Natural killer cell (primary cell): ENCODE results near the gene DARS1. TPM values are rescaled to one million over a fixed set of nuclear protein-coding genes. Genes with fewer than 3 reads are reported as not detected.
A peak's percentile ranks its signal among the peaks of the same experiment; 100 is the strongest.

ENCODE experiments used
- ATAC-seq, 3 donors: fragments of 150-1000 bp in 2 of 3; fragments of 200-7000 bp in 1 of 3; cut with Tn5 transposase; 1 replicate in 1 of 3; 2 replicates in 2 of 3; pipeline ENCODE4 v1.10.0; 2021; ENCODE audit warnings: mild to moderate bottlenecking in 2 of 3, moderate library complexity in 2 of 3
- DNase-seq, 2 donors: peaks; one replicate each; pipeline versions ENCODE4 v3.0.0 to v3.0.0-alpha.2; 2013 to 2021; ENCODE audit warnings: mixed read lengths in 1 of 2
- H3K27ac ChIP-seq: one replicate; pipeline ENCODE4 v1.5.1; 2013; ENCODE audit warnings: mild to moderate bottlenecking, low read length
- H3K27me3 ChIP-seq: one replicate; pipeline ENCODE4 v1.6.1; 2013; ENCODE audit warnings: low read length; ENCODE audit not compliant: control insufficient read depth, insufficient read depth
- H3K36me3 ChIP-seq: one replicate; pipeline ENCODE4 v1.6.1; 2013; ENCODE audit warnings: low read length; ENCODE audit not compliant: control insufficient read depth, insufficient read depth
- H3K4me1 ChIP-seq: one replicate; pipeline ENCODE4 v1.6.1; 2013; ENCODE audit warnings: low read length; ENCODE audit not compliant: control insufficient read depth, insufficient read depth
- H3K4me3 ChIP-seq: one replicate; pipeline ENCODE4 v1.5.1; 2013; ENCODE audit warnings: low read length
- H3K9me3 ChIP-seq: one replicate; pipeline ENCODE4 v1.6.1; 2013; ENCODE audit warnings: low read length; ENCODE audit not compliant: control insufficient read depth, insufficient read depth
- H3K27ac Mint-ChIP-seq, 2 donors: one replicate each; pipeline ENCODE4 v1.8.0; 2022; ENCODE audit warnings: mild to moderate bottlenecking in 2 of 2, mixed read lengths in 2 of 2, moderate library complexity in 1 of 2
- H3K27me3 Mint-ChIP-seq, 2 donors: one replicate each; pipeline ENCODE4 v1.8.0; 2022; ENCODE audit warnings: low read depth in 2 of 2, mixed read lengths in 2 of 2
- H3K36me3 Mint-ChIP-seq: one replicate; pipeline ENCODE4 v1.8.0; 2022; ENCODE audit warnings: mixed read lengths
- H3K4me1 Mint-ChIP-seq, 2 donors: one replicate each; pipeline ENCODE4 v1.8.0; 2022; ENCODE audit warnings: mixed read lengths in 2 of 2
- H3K4me3 Mint-ChIP-seq: one replicate; pipeline ENCODE4 v1.8.0; 2022; ENCODE audit warnings: mild to moderate bottlenecking, moderate library complexity, mixed read lengths
- H3K9me3 Mint-ChIP-seq, 2 donors: one replicate each; pipeline ENCODE4 v1.8.0; 2022; ENCODE audit warnings: mixed read lengths in 2 of 2
- CTCF ChIP-seq: fragments of 200-600 bp; IDR thresholded peaks from one replicate; pipeline ENCODE4 v1.8.0; 2022; ENCODE audit warnings: antibody characterized with exemption
- WGBS: methylation state at CpG from one replicate; pipeline ENCODE4 v1.1.7; 2013; ENCODE audit warnings: missing lambda C conversion rate; ENCODE audit not compliant: insufficient coverage; 5-methylcytosine and 5-hydroxymethylcytosine counted together
- intact Hi-C: fragments of 100-400 bp; cut with micrococcal nuclease; formaldehyde crosslinking; loops from one replicate; pipeline ENCODE4 v1.14.2; 2022
- total RNA-seq, 4 donors: library from RNA; stranded (reverse); fragments of 120-200 nt in 1 of 4; gene quantifications; one replicate each; pipeline versions ENCODE4 v1.2.3 to v1.2.4, GENCODE V29; 2013 to 2022

The DARS1 gene
- total RNA-seq, 3 donors from 2014 or later (not counting 1 experiment from before 2014, with no cell fraction given), result 28.4 to 31.3 (median 30.3) TPM

- Histone ChIP-seq H3K27me3 (no peaks in the 10 kb centered on the region), H3K4me3 (no peak overlapping the region), H3K9me3 (no peaks in the 10 kb centered on the region), H3K36me3 (no peaks in the 10 kb centered on the region), H3K27ac (no peak overlapping the region), H3K4me1 (peaks cover 18% of the 10 kb centered on the region)
- no peak overlapping the region for H3K27ac Mint-ChIP-seq
- H3K4me3 Mint-ChIP-seq, result no peak overlapping the region
- H3K36me3 Mint-ChIP-seq, result no peaks in the 10 kb centered on the region
- ATAC-seq (no peak), DNase-seq (peak in 1 of 2 donors; percentile 8)
- WGBS, result 72% methylated on average over 2 of the region's 3 CpGs
- intact Hi-C loops, result no loop called here
- no peaks in the 10 kb centered on the region for H3K27me3 Mint-ChIP-seq
- TF ChIP-seq CTCF, result no peak
- peaks cover 21 to 26% of the 10 kb centered on the region in 2 donors for H3K4me1 Mint-ChIP-seq
- H3K9me3 Mint-ChIP-seq, result no peaks in the 10 kb centered on the region
Measured at GRCh38 chr2:136013136-136013685, 27.8 kb upstream of the DARS1 start.

DNA sequence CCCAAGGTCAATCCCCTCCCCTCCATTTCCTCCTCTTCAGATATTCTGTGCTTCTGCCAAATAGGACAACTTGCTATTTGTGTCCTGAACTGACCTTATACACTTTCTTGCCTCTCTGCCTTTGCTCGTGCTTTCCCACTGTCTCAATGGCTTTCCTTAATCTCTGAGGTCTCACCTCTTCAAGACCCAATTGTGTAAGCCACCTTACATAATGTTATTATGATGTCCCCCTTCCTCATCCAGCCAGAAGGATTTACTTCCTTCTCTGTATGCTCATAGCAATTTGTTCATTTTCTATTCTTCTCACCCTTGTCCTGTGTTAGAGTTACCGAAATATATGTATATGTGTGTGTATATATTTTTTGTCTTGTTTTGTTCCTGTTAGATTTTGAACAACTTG, 26.9 kb upstream of the DARS1 start:
- Histone ChIP-seq H3K36me3 (no peaks in the 10 kb centered on the region), H3K27me3 (no peaks in the 10 kb centered on the region), H3K27ac (no peak overlapping the region), H3K9me3 (no peaks in the 10 kb centered on the region), H3K4me1 (peaks cover 27% of the 10 kb centered on the region), H3K4me3 (no peak overlapping the region)
- DNase-seq (no peak), ATAC-seq (no peak)
- WGBS, result 87% methylated on average over 1 of the region's 2 CpGs
- H3K4me3 Mint-ChIP-seq, result no peak overlapping the region
- intact Hi-C loops, result no loop called here
- no peaks in the 10 kb centered on the region for H3K9me3 Mint-ChIP-seq
- peaks cover 27 to 33% of the 10 kb centered on the region in 2 donors for H3K4me1 Mint-ChIP-seq
- no peak for TF ChIP-seq CTCF
- no peaks in the 10 kb centered on the region for H3K36me3 Mint-ChIP-seq
- no peak overlapping the region for H3K27ac Mint-ChIP-seq
- H3K27me3 Mint-ChIP-seq, result no peaks in the 10 kb centered on the region

DNA sequence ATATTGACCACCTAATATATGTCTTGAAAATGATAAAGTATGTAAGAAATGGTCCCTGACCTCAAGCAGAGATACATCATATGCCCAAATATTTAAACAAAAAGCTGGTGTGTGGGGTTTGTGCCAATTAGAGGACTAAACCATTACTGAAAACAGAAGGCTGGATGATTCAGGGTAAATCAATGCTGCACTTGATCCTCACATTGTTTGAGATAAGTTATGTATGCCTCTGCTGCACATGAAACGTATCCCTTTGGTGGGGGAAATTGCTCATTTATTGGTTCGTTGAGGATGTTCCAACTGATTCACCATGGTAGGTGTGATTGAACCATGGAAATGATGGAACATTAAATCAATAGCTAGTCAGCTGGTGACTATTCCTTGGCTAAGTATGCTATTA, 24.7 kb upstream of the DARS1 start:
- Mint-ChIP-seq H3K4me1 (peaks cover 21 to 26% of the 10 kb centered on the region in 2 donors), H3K27me3 (no peaks in the 10 kb centered on the region), H3K4me3 (no peak overlapping the region), H3K9me3 (no peaks in the 10 kb centered on the region), H3K27ac (peak overlapping the region in 1 of 2 donors; percentile 16), H3K36me3 (no peaks in the 10 kb centered on the region)
- DNase-seq, result no peak
- WGBS, result 98% methylated on average over 2 of the region's 2 CpGs
- peaks cover 29% of the 10 kb centered on the region for H3K4me1 ChIP-seq
- ATAC-seq, result no peak
- no peaks in the 10 kb centered on the region for H3K9me3 ChIP-seq
- intact Hi-C loops, result no loop called here
- H3K36me3 ChIP-seq, result no peaks in the 10 kb centered on the region
- H3K27me3 ChIP-seq, result no peaks in the 10 kb centered on the region
- no peak overlapping the region for H3K27ac ChIP-seq
- H3K4me3 ChIP-seq, result no peak overlapping the region
- no peak for TF ChIP-seq CTCF
